Kidney epithelial cell (primary cell): ENCODE data around the gene FAM163B. TPM values are rescaled to one million over a fixed set of nuclear protein-coding genes. Genes with fewer than 3 reads are reported as not detected.

ENCODE experiments used
- DNase-seq: peaks from one replicate; pipeline ENCODE4 v3.0.0-alpha.2; 2010; ENCODE audit warnings: low read depth
- H3K27me3 ChIP-seq: 2 replicates; pipeline ENCODE4 v1.6.0; 2011; ENCODE audit warnings: low read length; ENCODE audit not compliant: control insufficient read depth, insufficient read depth
- H3K36me3 ChIP-seq: 2 replicates; pipeline ENCODE4 v1.5.1; 2011; ENCODE audit warnings: low read length; ENCODE audit not compliant: control insufficient read depth, insufficient read depth
- H3K4me3 ChIP-seq: 2 replicates; pipeline ENCODE4 v1.5.1; 2011; ENCODE audit warnings: low read depth, mild to moderate bottlenecking, control low read depth, low read length
- total RNA-seq: library from RNA; depleted of rRNA; stranded (reverse); fragments of >200 nt; gene quantifications from 2 replicates; pipeline ENCODE4 v1.2.3, GENCODE V29; 2015
- TF ChIP-seq, protein P1 (sequence below): IDR thresholded peaks from 2 replicates; pipeline ENCODE4 v1.5.1; 2011; ENCODE audit warnings: mild to moderate bottlenecking, moderate library complexity, low read length, control low read depth, inconsistent platforms; ENCODE audit not compliant: insufficient read depth, poor library complexity, severe bottlenecking

The FAM163B gene
- total RNA-seq, 1 donor from 2014 or later, result not detected

DNA sequence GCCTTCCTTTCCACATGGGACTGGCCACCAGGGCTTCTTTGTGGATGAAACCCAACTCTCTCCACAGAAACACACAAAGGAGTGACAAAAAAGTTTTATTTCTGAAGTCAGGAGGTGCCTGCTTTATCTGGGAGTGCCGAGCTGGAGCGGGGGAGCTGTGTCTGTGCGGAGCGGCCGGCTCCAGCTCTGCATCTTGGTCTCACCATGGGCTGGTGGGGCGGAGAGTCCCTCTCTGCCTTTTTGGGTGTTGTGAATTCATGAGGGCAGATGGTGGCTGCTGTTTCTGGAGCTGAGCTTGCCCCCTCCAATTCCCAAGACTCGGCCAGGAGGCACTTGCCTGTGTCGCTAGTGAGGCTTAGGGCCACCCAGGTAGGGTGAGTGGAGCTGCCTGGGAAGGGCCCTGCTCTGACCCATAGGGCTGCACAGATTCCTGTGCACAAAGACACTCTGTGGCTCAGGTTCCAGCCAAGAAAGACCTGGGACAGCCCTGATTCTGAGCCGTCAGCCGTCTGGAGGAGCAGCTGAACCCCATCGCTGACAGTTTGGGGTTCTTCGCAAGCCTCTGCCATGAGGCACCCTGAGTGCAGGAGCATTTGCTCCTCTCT, 28.4 kb upstream of the FAM163B start:
- no peak for DNase-seq
- TF ChIP-seq, protein P1, sequence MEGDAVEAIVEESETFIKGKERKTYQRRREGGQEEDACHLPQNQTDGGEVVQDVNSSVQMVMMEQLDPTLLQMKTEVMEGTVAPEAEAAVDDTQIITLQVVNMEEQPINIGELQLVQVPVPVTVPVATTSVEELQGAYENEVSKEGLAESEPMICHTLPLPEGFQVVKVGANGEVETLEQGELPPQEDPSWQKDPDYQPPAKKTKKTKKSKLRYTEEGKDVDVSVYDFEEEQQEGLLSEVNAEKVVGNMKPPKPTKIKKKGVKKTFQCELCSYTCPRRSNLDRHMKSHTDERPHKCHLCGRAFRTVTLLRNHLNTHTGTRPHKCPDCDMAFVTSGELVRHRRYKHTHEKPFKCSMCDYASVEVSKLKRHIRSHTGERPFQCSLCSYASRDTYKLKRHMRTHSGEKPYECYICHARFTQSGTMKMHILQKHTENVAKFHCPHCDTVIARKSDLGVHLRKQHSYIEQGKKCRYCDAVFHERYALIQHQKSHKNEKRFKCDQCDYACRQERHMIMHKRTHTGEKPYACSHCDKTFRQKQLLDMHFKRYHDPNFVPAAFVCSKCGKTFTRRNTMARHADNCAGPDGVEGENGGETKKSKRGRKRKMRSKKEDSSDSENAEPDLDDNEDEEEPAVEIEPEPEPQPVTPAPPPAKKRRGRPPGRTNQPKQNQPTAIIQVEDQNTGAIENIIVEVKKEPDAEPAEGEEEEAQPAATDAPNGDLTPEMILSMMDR, result no peak
- H3K27me3 ChIP-seq, result peaks cover 37% of the 10 kb centered on the region
- H3K36me3 ChIP-seq, result no peaks in the 10 kb centered on the region
- no peak overlapping the region for H3K4me3 ChIP-seq

DNA sequence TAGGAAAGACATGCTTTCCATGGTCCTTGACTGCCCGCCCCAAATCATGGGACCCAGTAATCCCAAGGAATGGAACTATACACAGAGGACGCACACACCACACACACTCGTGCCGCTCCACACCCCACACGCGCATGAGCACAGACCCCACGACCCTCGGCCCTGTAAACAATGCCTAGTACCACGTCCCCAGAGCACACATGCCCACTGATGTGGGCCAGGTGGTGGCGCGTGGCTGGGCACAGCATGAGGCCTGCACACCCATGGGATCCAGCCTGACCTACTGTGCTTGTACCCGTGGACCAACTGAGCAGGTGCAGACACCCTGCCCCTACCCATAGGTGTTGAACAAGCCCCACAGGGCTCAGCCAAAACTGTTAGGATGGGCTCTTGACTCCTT, 27.7 kb upstream of the FAM163B start:
- Histone ChIP-seq H3K27me3 (peaks cover 39% of the 10 kb centered on the region), H3K4me3 (no peak overlapping the region), H3K36me3 (no peaks in the 10 kb centered on the region)
- TF ChIP-seq, protein P1, result no peak
- no peak for DNase-seq

DNA sequence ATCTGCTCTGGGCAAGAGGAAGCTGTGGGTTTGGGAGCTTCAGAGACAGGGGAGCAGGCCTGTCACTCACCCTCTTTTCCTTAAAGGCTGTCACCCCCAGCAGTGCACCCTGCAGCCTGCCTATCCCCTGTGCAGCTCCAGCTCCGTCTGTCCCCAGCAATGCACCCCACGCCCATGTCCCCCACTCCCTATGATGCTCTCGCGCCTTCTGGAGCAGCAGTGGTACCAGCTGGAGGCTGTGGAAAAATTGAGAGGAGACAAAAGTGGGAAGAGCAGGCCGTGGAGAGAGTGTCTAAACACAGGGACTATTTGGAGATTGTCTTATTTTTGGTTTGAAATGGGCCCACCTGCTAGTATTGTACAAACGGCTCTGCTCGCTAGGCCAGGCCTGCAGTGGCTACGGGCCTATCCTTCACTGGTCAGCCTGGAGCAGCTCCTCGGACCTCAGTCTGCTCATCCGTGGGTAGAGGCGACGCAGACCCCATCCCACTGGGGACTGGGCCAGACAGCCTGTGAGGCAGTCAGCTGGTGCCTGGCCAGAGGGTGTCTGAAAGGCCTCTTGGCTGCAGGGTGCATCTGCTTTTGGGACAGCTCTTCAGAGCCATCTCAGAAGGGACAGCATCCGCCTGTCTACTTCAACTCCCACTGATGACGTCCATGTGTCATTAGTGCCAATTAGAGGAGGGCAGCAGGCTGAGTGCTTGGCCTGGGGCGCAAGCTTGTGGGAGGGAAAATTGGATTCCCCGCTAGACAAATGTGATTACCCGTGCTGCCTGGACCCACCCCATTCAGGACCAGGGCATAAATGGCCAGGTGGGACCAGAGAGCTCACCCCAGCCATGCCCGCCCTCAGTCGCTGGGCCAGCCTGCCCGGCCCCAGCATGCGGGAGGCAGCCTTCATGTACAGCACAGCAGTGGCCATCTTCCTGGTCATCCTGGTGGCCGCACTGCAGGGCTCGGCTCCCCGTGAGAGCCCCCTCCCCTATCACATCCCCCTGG, 26.6 kb upstream of the FAM163B start, which contains the start of gene DBH:
Gene DBH (plus strand): TSS at position 831 of the 999 bp plus-strand sequence. CDS start 9 bp downstream, at position 840.
- no peak for DNase-seq
- Histone ChIP-seq H3K4me3 (no peak within 1 kb of the TSS), H3K27me3 (peaks cover 38% of the 10 kb centered on the region), H3K36me3 (no peaks in the 10 kb centered on the region)
- TF ChIP-seq, protein P1, result no peak

DNA sequence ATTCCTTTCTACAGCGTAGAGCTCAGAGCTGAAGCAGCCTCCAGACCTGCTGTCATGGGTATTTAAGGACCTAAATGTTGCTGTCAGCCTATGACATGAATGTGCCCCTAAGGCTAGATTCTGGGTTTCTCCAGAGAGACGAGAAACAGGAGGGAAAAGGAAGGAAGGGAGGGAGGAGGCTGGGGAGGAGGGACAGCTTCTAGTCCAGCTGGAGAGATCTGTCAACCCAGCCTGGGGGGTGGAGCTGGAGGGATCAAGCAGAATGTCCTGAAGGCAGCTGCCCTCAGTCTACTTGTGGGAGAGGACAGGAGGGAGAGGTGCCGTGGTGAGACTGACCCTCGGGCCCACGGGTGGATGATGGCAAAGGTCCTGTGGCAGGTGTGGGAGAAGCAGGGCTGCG, 25.9 kb upstream of the FAM163B start:
- Histone ChIP-seq H3K4me3 (no peak overlapping the region), H3K36me3 (no peaks in the 10 kb centered on the region), H3K27me3 (peaks cover 38% of the 10 kb centered on the region)
- no peak for DNase-seq
- TF ChIP-seq, protein P1, result no peak

DNA sequence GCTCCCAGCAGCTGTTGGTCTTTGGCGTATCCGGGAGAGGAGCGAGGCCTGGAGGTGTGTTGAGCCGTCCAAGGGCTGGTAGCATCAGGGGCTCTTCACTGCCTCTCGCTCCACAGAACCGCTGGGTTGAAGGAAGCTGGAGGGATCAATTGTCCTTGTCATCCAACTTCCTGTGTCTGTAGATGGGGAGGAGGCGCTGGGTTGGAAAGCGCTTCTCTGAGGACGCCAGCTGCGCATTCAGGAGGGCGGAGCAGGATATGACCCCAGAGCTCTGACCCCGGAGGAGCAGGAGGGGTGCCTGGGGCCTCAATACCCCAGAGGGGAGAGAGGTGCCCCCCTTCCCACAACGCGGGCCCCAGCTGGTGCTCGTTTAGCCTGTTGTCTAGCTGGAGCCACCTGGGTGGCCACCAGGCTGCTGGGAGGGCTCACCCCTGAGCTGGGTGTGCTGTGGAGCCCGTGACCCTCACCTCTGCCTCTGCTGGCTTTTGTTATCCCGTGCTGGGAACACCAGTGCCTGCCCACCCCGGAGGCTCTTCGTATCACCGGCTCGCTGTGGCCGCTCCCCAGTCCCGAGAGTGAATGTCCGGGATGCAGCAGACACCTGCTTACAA, 25.0 kb upstream of the FAM163B start:
- no peaks in the 10 kb centered on the region for H3K36me3 ChIP-seq
- H3K4me3 ChIP-seq, result no peak overlapping the region
- H3K27me3 ChIP-seq, result peaks cover 32% of the 10 kb centered on the region
- TF ChIP-seq, protein P1, result no peak
- DNase-seq, result no peak
